Mucosa of rectum (tissue), 2 donors: ENCODE results near the gene MTHFD2.
"Not testable (repeated sequence)": the region's sequence is repeated elsewhere in the genome, so short reads cannot be mapped to it uniquely, and the experiment has no call there.

ENCODE experiments used
- H3K27ac ChIP-seq, 2 donors: one replicate each; pipeline ENCODE4 v1.7.0; 2013; ENCODE audit warnings: inconsistent platforms in 2 of 2, low read depth in 2 of 2, low read length in 2 of 2
- H3K27me3 ChIP-seq, 2 donors: one replicate each; pipeline ENCODE4 v1.7.0; 2013; ENCODE audit warnings: low read length in 2 of 2; ENCODE audit not compliant: control insufficient read depth in 2 of 2, insufficient read depth in 2 of 2
- H3K36me3 ChIP-seq, 2 donors: one replicate each; pipeline ENCODE4 v1.7.0; 2013; ENCODE audit warnings: low read length in 2 of 2; ENCODE audit not compliant: control insufficient read depth in 2 of 2, insufficient read depth in 2 of 2
- H3K4me1 ChIP-seq, 2 donors: one replicate each; pipeline ENCODE4 v1.7.0; 2013; ENCODE audit warnings: low read length in 2 of 2, mild to moderate bottlenecking in 1 of 2; ENCODE audit not compliant: control insufficient read depth in 2 of 2, insufficient read depth in 2 of 2
- H3K4me3 ChIP-seq, 2 donors: one replicate each; pipeline ENCODE4 v1.7.0; 2013; ENCODE audit warnings: low read length in 2 of 2
- H3K9ac ChIP-seq, 2 donors: one replicate each; pipeline ENCODE4 v1.7.0; 2013; ENCODE audit warnings: low read length in 2 of 2, low read depth in 1 of 2, mild to moderate bottlenecking in 1 of 2
- H3K9me3 ChIP-seq, 2 donors: one replicate each; pipeline ENCODE4 v1.7.0; 2013; ENCODE audit warnings: low read length in 2 of 2; ENCODE audit not compliant: control insufficient read depth in 2 of 2
- donor health status: healthy.
- donor health status: Normal muscosa, but diverticular disease.

MTHFD2 gene

DNA sequence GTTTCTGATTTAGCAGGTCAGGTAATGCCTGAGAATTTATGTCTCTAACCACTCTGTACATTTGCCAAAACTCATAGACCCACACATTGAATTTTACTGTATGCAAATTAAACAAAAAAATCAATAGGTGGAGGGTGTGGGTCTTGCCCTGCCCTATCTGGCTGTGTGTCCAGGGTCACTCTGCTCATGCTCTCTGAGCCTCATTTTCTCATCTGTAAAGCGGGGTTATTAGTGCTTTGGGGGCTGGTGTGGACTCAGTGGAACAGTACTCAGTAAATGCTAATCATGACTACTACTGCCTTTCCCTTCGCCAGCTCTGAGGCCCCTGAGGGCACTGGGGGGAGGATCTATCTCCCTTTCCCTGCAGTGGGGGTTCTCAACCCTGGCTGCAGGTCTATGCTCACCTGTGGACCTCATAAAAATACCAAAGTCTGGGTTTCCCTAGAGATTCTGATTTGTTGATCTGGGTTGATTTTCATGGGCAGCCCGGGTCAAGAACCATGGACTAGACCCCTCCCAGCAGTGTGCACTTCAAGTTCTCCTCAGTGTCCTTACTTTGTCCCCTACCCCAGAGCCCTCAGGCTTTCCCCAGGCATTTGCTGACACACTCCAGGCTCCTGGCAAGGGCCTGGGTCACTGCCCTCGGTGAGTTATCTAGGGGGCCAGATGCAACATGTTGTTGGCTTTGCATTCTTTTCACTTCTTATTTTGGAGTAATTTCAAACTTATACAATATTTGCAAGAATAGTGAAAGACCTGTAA is 27.5 kb downstream of the MTHFD2 start:
- Histone ChIP-seq H3K4me3 (no peak overlapping the region), H3K9me3 (no peaks in the 10 kb centered on the region), H3K27ac (no peak overlapping the region), H3K9ac (no peak overlapping the region), H3K36me3 (peaks cover 0 to 3% of the 10 kb centered on the region in 2 donors), H3K4me1 (no peaks in the 10 kb centered on the region), H3K27me3 (no peaks in the 10 kb centered on the region)

DNA sequence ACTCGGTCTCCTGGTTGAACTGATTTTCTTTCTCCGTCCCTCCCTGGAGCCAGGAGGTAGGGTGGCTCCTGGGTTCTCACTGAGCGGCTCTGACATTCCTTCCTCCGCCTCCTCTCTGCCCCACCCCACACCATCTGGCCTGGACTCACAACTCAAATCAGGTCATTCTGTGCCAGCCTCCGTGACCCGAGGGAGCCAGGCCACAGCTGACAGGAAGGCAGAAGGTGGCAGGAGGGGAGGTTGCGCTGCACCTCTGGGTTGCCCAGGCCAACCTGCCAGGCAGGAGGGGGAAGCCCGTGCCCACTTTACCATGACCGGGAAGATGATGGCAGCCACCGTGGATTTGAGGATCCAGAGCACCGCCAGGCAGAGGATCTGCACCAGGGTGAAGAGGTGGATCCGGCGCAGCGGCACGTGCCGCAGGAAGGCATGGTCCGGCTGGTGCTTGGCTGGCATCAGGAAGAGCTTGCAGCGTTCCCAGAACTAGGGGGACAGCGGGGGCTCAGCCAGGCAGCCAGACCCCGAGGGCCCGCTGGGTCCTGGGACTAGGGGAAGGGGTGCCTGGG is 28.3 kb downstream of the MTHFD2 start:
- Histone ChIP-seq H3K4me3 (no peak overlapping the region), H3K4me1 (no peaks in the 10 kb centered on the region)

DNA sequence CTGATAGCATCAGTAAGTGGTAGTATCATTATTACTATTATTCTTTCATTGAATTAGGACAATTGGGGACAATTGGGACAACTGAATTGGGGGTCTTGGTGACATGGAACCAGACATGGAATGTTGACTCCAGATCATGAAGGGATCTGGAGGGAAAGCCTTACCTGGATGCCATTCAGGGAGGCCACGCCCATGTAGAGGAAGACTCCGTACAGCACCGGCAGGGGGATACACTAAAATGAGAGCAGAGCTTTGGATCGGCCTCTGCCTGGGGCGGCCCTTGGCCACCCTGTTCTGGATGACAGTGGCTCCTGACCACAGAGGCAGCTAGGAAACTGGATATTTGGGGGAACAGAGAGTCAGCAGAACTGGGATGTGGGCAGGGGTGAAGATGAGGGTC is 29.2 kb downstream of the MTHFD2 start:
- no peaks in the 10 kb centered on the region for H3K4me1 ChIP-seq
- no peaks in the 10 kb centered on the region for H3K27me3 ChIP-seq
- no peaks in the 10 kb centered on the region for H3K36me3 ChIP-seq
- H3K27ac ChIP-seq, result no peak overlapping the region
- H3K4me3 ChIP-seq, result no peak overlapping the region
- H3K9me3 ChIP-seq, result no peaks in the 10 kb centered on the region
- no peak overlapping the region for H3K9ac ChIP-seq

More for the DNA sequence above, 28.3 kb downstream of the MTHFD2 start:
- Histone ChIP-seq H3K36me3 (no peaks in the 10 kb centered on the region), H3K27ac (no peak overlapping the region), H3K9me3 (no peaks in the 10 kb centered on the region), H3K27me3 (no peaks in the 10 kb centered on the region), H3K9ac (no peak overlapping the region)

DNA sequence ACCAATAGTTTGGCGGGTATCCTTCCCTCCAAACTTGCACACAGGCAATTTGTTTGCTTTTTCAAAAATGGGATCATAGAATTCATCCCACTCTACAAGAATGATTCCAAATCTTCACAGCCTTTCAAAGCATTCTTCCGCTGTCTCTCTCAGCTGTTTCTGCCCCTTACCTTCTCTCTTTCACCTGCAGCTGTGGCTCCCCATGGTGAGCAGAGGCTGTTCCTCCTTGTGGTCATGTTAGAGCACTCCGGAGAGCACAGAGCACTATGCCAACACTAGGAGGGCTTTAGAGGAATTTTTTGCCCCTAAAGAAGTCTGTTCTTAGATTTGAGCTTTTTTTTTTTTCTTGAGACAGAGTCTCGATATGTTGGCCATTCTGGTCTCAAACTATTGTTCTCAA is 30.4 kb downstream of the MTHFD2 start:
- Histone ChIP-seq H3K36me3 (no peaks in the 10 kb centered on the region), H3K27ac (no peak overlapping the region), H3K27me3 (no peaks in the 10 kb centered on the region), H3K9ac (no peak overlapping the region), H3K4me1 (no peaks in the 10 kb centered on the region), H3K4me3 (no peak overlapping the region), H3K9me3 (no peaks in the 10 kb centered on the region)

DNA sequence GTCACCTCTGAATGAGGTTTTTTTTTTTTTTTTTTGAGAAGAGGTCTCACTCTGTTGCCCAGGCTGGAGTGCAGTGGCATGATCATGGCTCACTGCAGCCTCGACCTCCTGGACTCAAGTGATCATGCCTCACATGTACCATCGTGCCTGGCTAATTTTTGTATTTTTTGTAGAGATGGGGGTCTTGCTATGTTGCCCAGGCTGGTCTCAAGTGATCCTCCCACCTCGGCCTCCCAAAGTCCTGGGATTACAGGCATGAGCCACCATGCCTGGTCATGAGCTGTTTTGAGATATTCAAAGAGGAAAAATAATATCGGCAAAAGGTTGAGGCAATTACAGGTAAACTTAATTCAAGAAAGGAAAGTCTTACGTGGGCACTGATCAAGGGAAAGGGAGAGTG is 31.4 kb downstream of the MTHFD2 start:
- H3K4me1 ChIP-seq, H3K9me3 ChIP-seq, H3K9ac ChIP-seq, H3K4me3 ChIP-seq, H3K27ac ChIP-seq, H3K36me3 ChIP-seq, H3K27me3 ChIP-seq: not testable (repeated sequence)

DNA sequence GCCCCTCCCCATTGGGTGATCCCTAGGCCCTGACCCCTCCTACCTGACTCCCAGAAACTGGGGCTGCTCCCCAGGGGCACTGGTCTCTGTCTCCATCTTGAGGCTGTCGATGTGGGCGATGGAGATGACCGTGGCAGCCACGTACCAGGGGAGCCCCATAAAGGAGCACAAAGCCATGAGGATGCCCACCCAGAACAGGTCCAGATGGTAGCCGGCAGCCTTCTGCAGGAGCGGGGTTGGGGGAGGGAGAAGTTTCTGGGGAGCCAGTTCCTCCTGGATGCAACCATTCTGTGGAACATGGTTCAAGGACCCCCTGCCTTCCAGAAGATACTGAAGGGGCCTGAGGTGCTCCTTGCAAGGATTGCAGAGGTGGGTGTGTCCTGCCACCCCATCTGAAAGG is 34.0 kb downstream of the MTHFD2 start:
- Histone ChIP-seq H3K27ac (no peak overlapping the region), H3K4me1 (no peaks in the 10 kb centered on the region), H3K4me3 (no peak overlapping the region), H3K27me3 (no peaks in the 10 kb centered on the region), H3K9ac (no peak overlapping the region), H3K36me3 (no peaks in the 10 kb centered on the region), H3K9me3 (no peaks in the 10 kb centered on the region)

DNA sequence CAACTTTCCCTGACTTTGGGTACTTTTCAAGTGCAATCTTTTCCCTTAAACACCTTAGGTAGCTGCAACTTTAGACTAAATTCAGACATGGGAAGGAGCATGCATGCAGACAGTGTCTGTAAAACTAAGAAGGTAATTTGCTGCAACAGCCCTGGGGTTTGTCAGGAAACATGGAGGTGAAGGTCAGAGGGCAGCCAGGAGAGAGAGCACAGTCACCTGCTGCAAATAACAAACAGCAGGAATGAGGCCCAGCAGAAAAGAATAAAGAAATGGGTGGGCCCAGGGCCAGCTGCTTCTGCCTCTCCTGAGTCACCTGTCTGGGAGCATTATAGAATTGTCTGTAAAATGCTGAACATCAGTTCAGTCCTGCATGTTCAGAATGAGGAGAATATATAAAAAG is 35.2 kb downstream of the MTHFD2 start:
- Histone ChIP-seq H3K4me3 (no peak overlapping the region), H3K9me3 (no peaks in the 10 kb centered on the region), H3K27me3 (no peaks in the 10 kb centered on the region), H3K36me3 (no peaks in the 10 kb centered on the region), H3K27ac (no peak overlapping the region), H3K9ac (no peak overlapping the region), H3K4me1 (no peaks in the 10 kb centered on the region)

DNA sequence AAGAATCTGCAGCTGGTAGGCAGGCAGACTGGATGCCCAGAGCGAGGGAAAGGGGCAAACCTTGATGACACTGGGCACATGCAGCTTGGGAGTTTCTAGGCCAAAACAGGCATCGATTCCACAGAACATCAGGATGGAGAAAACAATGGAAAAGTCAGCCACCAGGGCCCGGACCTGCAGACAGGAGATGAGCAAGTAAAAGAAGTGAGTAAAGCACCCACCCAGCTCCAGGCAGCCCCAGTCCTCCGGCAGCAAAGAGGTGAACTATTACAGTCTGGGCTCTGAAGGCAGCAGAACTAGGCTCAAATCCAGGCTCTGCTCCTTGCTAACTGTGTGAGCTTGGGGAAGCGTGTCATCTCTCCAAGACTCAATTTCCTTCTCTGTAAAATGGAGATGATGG is 36.6 kb downstream of the MTHFD2 start:
- Histone ChIP-seq H3K36me3 (no peaks in the 10 kb centered on the region), H3K27ac (no peak overlapping the region)

DNA sequence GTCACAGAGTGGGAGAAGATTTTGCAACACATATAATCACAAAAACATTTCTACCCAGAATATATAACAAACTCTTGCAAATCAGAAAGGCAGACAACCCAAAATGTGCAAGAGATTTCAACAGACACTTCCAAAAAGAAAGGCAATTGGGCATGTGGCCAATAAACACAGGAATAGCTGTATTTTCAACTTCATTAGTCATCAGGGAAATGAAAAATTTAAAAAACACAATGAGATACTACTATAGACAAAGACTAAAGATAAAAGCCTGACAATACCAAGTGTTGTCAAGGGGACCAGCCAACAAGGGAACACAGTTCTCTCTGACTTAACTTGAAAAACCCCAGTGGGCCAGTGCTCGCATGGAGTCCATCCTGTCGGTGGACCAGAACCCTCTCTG is 40.5 kb downstream of the MTHFD2 start:
- H3K4me1 ChIP-seq, result no peaks in the 10 kb centered on the region

More for the DNA sequence above, 36.6 kb downstream of the MTHFD2 start:
- Histone ChIP-seq H3K4me1 (no peaks in the 10 kb centered on the region), H3K9me3 (no peaks in the 10 kb centered on the region), H3K9ac (no peak overlapping the region), H3K4me3 (no peak overlapping the region), H3K27me3 (no peaks in the 10 kb centered on the region)

DNA sequence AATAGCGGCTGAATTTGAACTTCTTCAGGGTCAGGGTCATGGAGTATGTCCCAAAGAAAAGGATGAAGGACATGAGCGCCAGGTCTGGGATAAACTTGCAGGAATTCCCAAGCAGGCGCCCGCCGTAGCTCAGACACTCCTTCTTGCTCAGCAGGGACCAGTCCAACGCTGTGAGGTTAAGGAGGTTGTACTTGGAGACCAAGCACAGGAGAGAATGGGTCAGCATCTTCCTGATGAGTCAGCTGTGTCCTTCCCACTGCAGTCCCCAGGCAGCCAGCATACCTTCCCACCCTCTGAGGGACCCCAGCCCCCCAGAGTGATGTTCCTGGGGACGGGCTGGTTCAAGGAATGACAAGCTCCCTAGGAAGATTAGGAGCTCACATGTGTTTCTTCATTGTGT is 40.9 kb downstream of the MTHFD2 start:
- Histone ChIP-seq H3K9me3 (no peaks in the 10 kb centered on the region), H3K27me3 (no peaks in the 10 kb centered on the region), H3K36me3 (no peaks in the 10 kb centered on the region), H3K4me3 (no peak overlapping the region), H3K4me1 (no peaks in the 10 kb centered on the region), H3K27ac (no peak overlapping the region), H3K9ac (no peak overlapping the region)

More for the DNA sequence above, 40.5 kb downstream of the MTHFD2 start:
- Histone ChIP-seq H3K27ac (no peak overlapping the region), H3K4me3 (no peak overlapping the region), H3K27me3 (no peaks in the 10 kb centered on the region), H3K9me3 (no peaks in the 10 kb centered on the region), H3K9ac (no peak overlapping the region), H3K36me3 (no peaks in the 10 kb centered on the region)
